SJCRH30 (cell line): Measurements from ENCODE around the gene TPRA1. TPM values are rescaled to one million over a fixed set of nuclear protein-coding genes. Genes with fewer than 3 reads are reported as not detected.

Experiments
- DNase-seq, 2 experiments: peaks; one replicate each; pipeline ENCODE4 v3.0.0-alpha.2; 2015 to 2020
- H3K27ac ChIP-seq: fragments of 250-450 bp; sonication (Bioruptor Pico); 2 replicates; pipeline ENCODE4 v1.5.1; 2020; ENCODE audit warnings: mild to moderate bottlenecking, moderate library complexity
- H3K27me3 ChIP-seq: fragments of 250-450 bp; sonication (Bioruptor Pico); 2 replicates; pipeline ENCODE4 v1.5.1; 2020; ENCODE audit warnings: mild to moderate bottlenecking, moderate library complexity
- H3K36me3 ChIP-seq: fragments of 250-450 bp; sonication (Bioruptor Pico); 2 replicates; pipeline ENCODE4 v1.5.1; 2020; ENCODE audit warnings: mild to moderate bottlenecking, moderate library complexity
- H3K4me1 ChIP-seq: fragments of 250-450 bp; sonication (Bioruptor Pico); 2 replicates; pipeline ENCODE4 v1.5.1; 2020; ENCODE audit warnings: mild to moderate bottlenecking, moderate library complexity
- H3K4me3 ChIP-seq: fragments of 250-450 bp; sonication (Bioruptor Pico); 2 replicates; pipeline ENCODE4 v1.5.1; 2020; ENCODE audit warnings: mild to moderate bottlenecking, moderate library complexity
- H3K9me3 ChIP-seq: fragments of 250-450 bp; sonication (Bioruptor Pico); replicated peaks from 2 replicates; pipeline ENCODE4 v1.5.1; 2020; ENCODE audit warnings: mild to moderate bottlenecking, moderate library complexity
- total RNA-seq: library from RNA; depleted of rRNA; stranded (reverse); fragments of >200 nt; shearing (Covaris generic); gene quantifications from 2 replicates; pipeline ENCODE4 v1.2.3, GENCODE V29; 2014

Gene TPRA1
- total RNA-seq, 1 experiment from 2014 or later, result 24.4 TPM

GRCh38 chr3:127545711-127546457 lies 44.6 kb downstream of the TPRA1 start:
- Histone ChIP-seq H3K27ac (no peak overlapping the region), H3K9me3 (no peaks in the 10 kb centered on the region), H3K36me3 (no peaks in the 10 kb centered on the region), H3K27me3 (peaks cover 3% of the 10 kb centered on the region; the same call in 1 of the 2 replicates), H3K4me1 (no peaks in the 10 kb centered on the region), H3K4me3 (no peak overlapping the region)
- no peak for DNase-seq

GRCh38 chr3:127545216-127545615 lies 45.3 kb downstream of the TPRA1 start:
- H3K4me1 ChIP-seq, result no peaks in the 10 kb centered on the region
- H3K36me3 ChIP-seq, result no peaks in the 10 kb centered on the region
- H3K27ac ChIP-seq, result no peak overlapping the region
- peaks cover 3% of the 10 kb centered on the region; the same call in 1 of the 2 replicates for H3K27me3 ChIP-seq
- no peaks in the 10 kb centered on the region for H3K9me3 ChIP-seq
- DNase-seq, result no peak
- H3K4me3 ChIP-seq, result no peak overlapping the region

- Histone ChIP-seq H3K27ac (no peak overlapping the region), H3K4me3 (no peak overlapping the region), H3K9me3 (no peaks in the 10 kb centered on the region), H3K27me3 (peaks cover 3% of the 10 kb centered on the region; the same call in 1 of the 2 replicates), H3K4me1 (no peaks in the 10 kb centered on the region), H3K36me3 (no peaks in the 10 kb centered on the region)
- DNase-seq, result no peak
Measured at GRCh38 chr3:127544803-127545201, 45.7 kb downstream of the TPRA1 start.

DNA sequence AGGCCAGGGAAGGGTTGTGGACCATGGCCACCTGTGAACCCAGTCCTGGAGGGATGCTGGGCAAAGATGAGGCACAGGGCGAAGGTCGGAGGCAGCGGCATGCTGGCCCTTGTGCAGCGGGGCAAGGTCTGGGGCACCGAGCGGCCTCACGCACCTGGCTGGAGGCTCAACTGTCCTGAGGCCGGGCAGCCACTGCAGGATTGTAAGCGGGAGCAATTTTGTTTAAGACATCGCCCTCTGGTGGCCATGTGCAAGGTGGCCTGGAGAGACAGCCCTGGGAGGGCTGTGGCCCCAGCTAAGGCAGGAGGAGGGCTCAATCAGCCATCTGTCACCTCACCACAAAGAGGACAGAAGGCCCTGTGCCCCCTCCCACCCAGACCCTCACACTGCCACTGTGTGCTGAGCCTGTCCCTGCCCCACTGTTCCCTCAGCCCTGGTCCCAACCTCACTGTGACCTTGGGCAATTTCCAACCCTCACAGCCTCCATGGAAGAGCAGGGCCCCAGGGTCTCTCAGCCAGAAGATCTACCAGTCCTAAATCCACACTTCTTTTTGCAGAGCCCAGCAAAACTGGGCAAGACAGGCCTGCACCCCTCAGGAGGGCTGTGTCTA lies 46.2 kb downstream of the TPRA1 start:
- H3K9me3 ChIP-seq, result no peaks in the 10 kb centered on the region
- no peak overlapping the region for H3K4me3 ChIP-seq
- H3K4me1 ChIP-seq, result no peaks in the 10 kb centered on the region
- no peaks in the 10 kb centered on the region for H3K36me3 ChIP-seq
- DNase-seq, result peak; percentile 72 to 86
- peaks cover 7% of the 10 kb centered on the region; the same call in 1 of the 2 replicates for H3K27me3 ChIP-seq
- no peak overlapping the region for H3K27ac ChIP-seq

DNA sequence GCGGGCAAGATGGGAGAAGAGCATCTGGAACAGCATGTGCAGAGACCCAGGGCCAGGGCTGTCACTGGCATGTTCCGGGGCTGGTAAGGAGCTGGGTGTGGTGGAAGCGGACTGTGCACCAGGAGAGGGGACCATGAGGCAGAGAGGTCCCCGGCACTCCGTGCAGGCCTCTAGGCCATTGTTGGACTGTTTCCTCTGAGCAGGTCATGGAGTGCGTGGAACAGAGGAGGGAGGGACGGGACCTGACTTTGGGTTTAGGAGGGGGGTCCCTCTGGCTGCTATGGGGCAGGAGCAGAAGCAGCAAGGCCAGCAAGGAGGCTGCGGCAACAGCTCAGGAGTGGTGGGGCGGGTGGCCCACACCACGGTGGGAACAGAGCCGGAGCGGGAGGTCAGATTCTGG lies 47.1 kb downstream of the TPRA1 start:
- Histone ChIP-seq H3K27ac (no peak overlapping the region), H3K27me3 (peaks cover 7% of the 10 kb centered on the region; the same call in 1 of the 2 replicates), H3K36me3 (no peaks in the 10 kb centered on the region), H3K9me3 (no peaks in the 10 kb centered on the region), H3K4me1 (no peaks in the 10 kb centered on the region), H3K4me3 (no peak overlapping the region)
- DNase-seq, result no peak

GRCh38 chr3:127542441-127542952 lies 48.0 kb downstream of the TPRA1 start:
- no peak for DNase-seq
- no peak overlapping the region for H3K27ac ChIP-seq
- H3K27me3 ChIP-seq, result peaks cover 10% of the 10 kb centered on the region; the same call in 1 of the 2 replicates
- H3K9me3 ChIP-seq, result no peaks in the 10 kb centered on the region
- no peaks in the 10 kb centered on the region for H3K36me3 ChIP-seq
- no peaks in the 10 kb centered on the region for H3K4me1 ChIP-seq
- no peak overlapping the region for H3K4me3 ChIP-seq

DNA sequence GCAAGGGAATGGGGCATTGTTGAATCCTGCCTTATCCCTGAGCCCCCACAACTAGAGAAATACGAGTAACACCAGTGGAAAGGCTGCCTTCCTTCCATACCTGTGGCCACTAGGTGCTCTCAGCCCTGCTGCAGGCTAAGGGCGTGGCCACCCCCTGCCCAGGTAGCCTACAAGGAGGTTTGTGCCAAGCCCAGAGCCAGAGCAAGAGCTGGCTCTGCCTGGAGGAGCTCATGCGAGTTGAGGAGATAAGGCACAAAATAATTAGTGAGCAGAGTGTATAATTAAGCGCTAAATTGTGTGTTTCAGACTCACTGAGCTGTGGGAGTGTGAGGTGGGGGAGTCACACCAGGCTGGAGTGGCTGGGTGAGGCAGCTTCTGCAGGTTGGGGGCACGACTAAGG lies 49.2 kb downstream of the TPRA1 start:
- H3K36me3 ChIP-seq, result no peaks in the 10 kb centered on the region
- H3K4me1 ChIP-seq, result no peaks in the 10 kb centered on the region
- H3K9me3 ChIP-seq, result no peaks in the 10 kb centered on the region
- H3K27ac ChIP-seq, result no peak overlapping the region
- peaks cover 12% of the 10 kb centered on the region; the same call in 1 of the 2 replicates for H3K27me3 ChIP-seq
- no peak overlapping the region for H3K4me3 ChIP-seq
- DNase-seq, result no peak

DNA sequence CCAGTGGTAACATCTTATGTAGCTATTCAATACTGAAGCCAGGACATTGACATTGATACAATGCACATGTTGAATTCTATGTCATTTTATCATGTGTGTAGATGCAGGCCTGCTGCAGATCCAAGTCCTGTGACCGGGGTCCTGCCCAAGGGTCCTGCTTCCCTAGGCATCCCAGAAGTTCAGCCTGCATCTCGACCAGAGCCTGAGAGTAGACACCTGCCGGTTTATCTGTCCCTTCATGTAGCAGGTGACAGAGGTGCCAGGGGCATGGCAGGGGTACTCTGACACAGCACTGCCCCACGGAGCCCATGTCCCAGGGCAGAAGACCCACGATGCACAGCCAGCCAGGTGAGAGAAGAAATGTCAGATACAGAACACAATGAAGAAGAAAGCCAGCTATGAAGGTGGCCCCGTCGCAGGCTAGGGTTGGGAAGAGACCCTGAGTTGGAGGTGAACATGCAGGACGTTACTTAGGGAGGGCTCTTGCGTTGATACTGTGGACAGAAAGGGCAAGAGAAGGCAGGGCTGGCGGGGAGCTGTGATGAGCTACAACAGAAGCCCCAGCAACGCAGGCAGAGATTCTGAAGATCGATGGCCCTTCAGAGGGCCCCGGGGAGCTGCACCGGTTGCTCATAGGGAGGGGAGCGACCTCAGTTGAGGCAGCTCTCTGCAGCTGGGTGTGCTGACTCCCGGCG lies 51.0 kb downstream of the TPRA1 start:
- H3K4me1 ChIP-seq, result no peaks in the 10 kb centered on the region
- H3K4me3 ChIP-seq, result no peak overlapping the region
- no peak overlapping the region for H3K27ac ChIP-seq
- H3K27me3 ChIP-seq, result peaks cover 12% of the 10 kb centered on the region; the same call in 1 of the 2 replicates
- no peaks in the 10 kb centered on the region for H3K36me3 ChIP-seq
- no peaks in the 10 kb centered on the region for H3K9me3 ChIP-seq
- DNase-seq, result no peak

- Histone ChIP-seq H3K36me3 (no peaks in the 10 kb centered on the region), H3K4me1 (no peaks in the 10 kb centered on the region), H3K27ac (no peak overlapping the region), H3K9me3 (no peaks in the 10 kb centered on the region), H3K27me3 (peaks cover 12% of the 10 kb centered on the region; the same call in 1 of the 2 replicates), H3K4me3 (no peak overlapping the region)
- DNase-seq, result no peak
Measured at GRCh38 chr3:127538569-127538968, 52.0 kb downstream of the TPRA1 start.

- Histone ChIP-seq H3K27me3 (peaks cover 12% of the 10 kb centered on the region; the same call in 1 of the 2 replicates), H3K4me1 (no peaks in the 10 kb centered on the region), H3K27ac (no peak overlapping the region), H3K36me3 (no peaks in the 10 kb centered on the region), H3K4me3 (no peak overlapping the region), H3K9me3 (no peaks in the 10 kb centered on the region)
- no peak for DNase-seq
Measured at GRCh38 chr3:127536830-127537812, 53.4 kb downstream of the TPRA1 start.

DNA sequence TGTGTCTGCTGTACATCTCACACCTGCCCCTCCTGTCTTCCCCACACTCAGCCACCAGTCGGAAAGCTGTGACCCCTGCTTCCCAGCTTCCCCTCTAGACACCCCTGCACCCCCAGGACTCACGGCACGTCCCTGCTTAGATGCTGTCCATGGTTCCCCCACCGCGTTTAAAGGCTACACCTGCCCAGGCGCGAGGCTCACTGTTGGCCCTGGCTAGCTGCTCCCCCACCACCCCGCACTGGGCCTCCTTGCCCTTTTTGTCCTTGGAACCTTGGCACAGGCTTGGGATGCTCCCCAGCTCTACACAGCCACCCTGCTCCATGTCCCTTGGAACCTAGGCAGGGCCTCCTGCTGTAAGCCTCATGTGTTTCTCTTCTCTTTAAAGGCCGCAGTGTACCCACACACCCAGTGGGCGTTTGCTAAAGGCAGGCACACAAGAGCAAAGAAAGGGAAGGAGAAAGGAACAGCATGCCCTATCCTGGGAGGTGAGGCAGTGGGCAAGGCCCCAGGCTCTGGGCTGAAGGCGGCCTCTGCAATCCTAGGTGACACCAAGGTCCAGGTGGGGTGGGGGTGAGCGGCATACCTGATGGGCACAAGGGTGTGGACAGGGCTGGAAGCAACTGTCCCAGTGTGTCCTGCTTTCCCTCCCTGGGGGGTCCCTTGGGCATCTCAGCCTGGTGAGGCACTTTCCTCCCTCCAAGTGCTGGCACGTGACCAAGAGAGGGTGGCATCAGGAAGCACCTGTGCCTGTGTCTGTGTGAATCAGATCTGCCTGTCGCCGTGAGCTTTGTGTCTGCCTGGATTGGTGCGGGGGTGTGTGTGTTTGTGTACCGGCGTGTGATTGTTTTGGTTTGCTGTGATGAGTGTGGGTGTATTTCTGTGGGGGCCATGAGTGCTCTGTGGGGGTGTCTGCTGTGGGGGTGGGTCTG lies 54.4 kb downstream of the TPRA1 start:
- no peaks in the 10 kb centered on the region for H3K4me1 ChIP-seq
- H3K9me3 ChIP-seq, result no peaks in the 10 kb centered on the region
- H3K27ac ChIP-seq, result no peak overlapping the region
- H3K36me3 ChIP-seq, result no peaks in the 10 kb centered on the region
- H3K27me3 ChIP-seq, result peaks cover 10% of the 10 kb centered on the region; the same call in 1 of the 2 replicates
- H3K4me3 ChIP-seq, result no peak overlapping the region
- no peak for DNase-seq

DNA sequence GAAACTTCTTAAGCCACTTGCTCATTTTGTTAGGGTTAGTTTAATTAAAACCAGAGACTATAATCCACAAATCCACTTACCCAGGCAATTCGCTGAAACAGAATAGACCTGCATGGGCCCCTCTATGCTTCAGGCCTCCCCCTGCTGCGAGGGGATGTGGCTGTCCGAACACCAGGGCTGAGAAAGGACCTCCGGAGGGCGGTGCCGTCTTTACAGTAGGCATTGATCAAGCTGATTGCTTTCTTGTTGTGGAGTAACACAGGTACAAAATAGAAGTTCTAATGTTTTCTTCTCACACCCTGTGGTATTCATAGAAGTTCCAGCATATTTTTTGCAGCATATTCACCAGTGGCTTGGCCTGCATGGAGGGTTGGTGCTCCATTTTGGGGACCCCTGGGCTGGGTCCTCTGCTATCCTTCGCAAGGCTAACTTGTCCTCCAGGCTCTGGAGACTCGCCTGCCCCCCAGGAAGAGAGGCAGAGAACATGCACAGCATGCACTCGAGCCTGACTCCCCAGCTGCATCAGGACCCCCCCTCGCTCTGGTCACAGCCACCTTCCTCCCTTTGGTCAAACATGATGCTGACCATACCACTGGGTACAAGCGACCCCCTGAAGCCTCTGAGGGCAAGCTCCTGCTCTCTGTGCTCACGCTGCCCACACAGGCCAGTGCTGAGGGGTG lies 55.3 kb downstream of the TPRA1 start:
- peaks cover 9% of the 10 kb centered on the region; the same call in 1 of the 2 replicates for H3K27me3 ChIP-seq
- DNase-seq, result no peak
- no peaks in the 10 kb centered on the region for H3K4me1 ChIP-seq

DNA sequence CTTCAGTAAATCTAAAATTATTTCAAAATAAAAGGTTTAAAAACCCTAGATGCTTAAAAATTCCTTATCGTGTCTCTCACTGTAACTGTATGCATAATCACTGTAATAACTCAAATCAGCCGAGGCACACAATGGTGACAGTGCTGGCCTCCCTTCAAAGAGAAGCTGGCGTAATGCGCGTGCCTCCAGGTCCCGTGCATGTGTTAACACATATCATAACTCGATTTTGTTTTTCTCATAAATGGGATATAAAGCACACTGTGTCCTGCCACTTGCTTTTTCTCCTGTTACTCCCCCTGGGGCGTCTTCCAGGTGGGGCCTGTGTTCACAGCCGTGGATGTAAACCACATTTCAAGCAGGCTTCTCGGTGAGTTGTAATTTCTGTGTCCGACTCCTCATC lies 56.0 kb downstream of the TPRA1 start:
- H3K27me3 ChIP-seq, result peaks cover 9% of the 10 kb centered on the region; the same call in 1 of the 2 replicates
- no peaks in the 10 kb centered on the region for H3K4me1 ChIP-seq
- H3K4me3 ChIP-seq, result no peak overlapping the region
- no peak for DNase-seq
- no peak overlapping the region for H3K27ac ChIP-seq
- no peaks in the 10 kb centered on the region for H3K9me3 ChIP-seq
- no peaks in the 10 kb centered on the region for H3K36me3 ChIP-seq

More for the DNA sequence above, 55.3 kb downstream of the TPRA1 start:
- Histone ChIP-seq H3K36me3 (no peaks in the 10 kb centered on the region), H3K9me3 (no peaks in the 10 kb centered on the region), H3K27ac (no peak overlapping the region), H3K4me3 (no peak overlapping the region)
